Activated CD8-positive, alpha-beta memory T cell treated with anti-CD3 and anti-CD28 coated beads for 24 hours (primary cell): ENCODE data around the gene SPN.
"Not testable (repeated sequence)": the region's sequence is repeated elsewhere in the genome, so short reads cannot be mapped to it uniquely, and the experiment has no call there.

Source experiments
- DNase-seq: peaks from one replicate; pipeline ENCODE4 v3.0.0-alpha.2; 2020

SPN gene

GRCh38 chr16:29707160-29707559, 44.1 kb downstream of the SPN start:
- not testable (repeated sequence) for DNase-seq

- DNase-seq: no peak
These were observed 46.0 kb downstream of the SPN start for GRCh38 chr16:29708917-29709600.

- DNase-seq: not testable (repeated sequence)
These were observed 46.6 kb downstream of the SPN start for GRCh38 chr16:29709657-29710056.

- no peak for DNase-seq
These were observed 47.5 kb downstream of the SPN start for GRCh38 chr16:29710227-29711219.

- no peak for DNase-seq
These were observed 49.8 kb downstream of the SPN start for GRCh38 chr16:29712809-29713208.

GRCh38 chr16:29714396-29714795, 51.3 kb downstream of the SPN start:
- DNase-seq: no peak

- no peak for DNase-seq
These were observed 51.9 kb downstream of the SPN start for GRCh38 chr16:29714972-29715371.

- DNase-seq: no peak
These were observed 54.1 kb downstream of the SPN start for GRCh38 chr16:29717113-29717512.

GRCh38 chr16:29719063-29719462, 56.0 kb downstream of the SPN start:
- no peak for DNase-seq
